ENCODE results near the gene BRI3. TPM values are rescaled to one million over a fixed set of nuclear protein-coding genes. Genes with fewer than 3 reads are reported as not detected.

The BRI3 gene
- total and polyA plus RNA-seq, 2 of the 8 experiments (the other 6 are each of a cell fraction or from before 2014, with no cell fraction given) = 77.5 to 93.4 TPM

GRCh38 chr7:98297626-98298286 is 16.3 kb downstream of the BRI3 start:
- H3K56ac ChIP-seq (replicated peaks; ENCODE audit: insufficient read length, low read depth, low read length) = no peak overlapping the region
- no peak overlapping the region for H2AFZ ChIP-seq (ENCODE audit: low read length)
- no peaks in the 10 kb centered on the region for H3K23me2 ChIP-seq (ENCODE audit: low read depth, low read length)
- POLR2A ChIA-PET (ENCODE audit: partially characterized antibody) = interaction anchor here (1.1 to 1.7 kb wide), 3 partner anchors 10 to 103 kb away, joined by 3 to 5 read pairs (median 5); partner anchors contain the start of gene BAIAP2L1
- H2BK120ac ChIP-seq (replicated peaks; ENCODE audit: low read depth, low read length) = no peak overlapping the region
- no peak overlapping the region for H2BK12ac ChIP-seq (ENCODE audit: low read depth, low read length)
- H3K27ac ChIP-seq (ENCODE audit: low read depth, low read length) = no peak overlapping the region
- TF ChIP-seq CBX8 (IDR thresholded peaks at IDR 0.05; ENCODE audit: borderline replicate concordance, low read depth, low read length) = no peak
- TF ChIP-seq ASH2L (IDR thresholded peaks at IDR 0.05; ENCODE audit: low read length) = no peak
- no peak for TF ChIP-seq EZH2 (IDR thresholded peaks at IDR 0.05; ENCODE audit: low read depth, low read length, severe bottlenecking)
- TF ChIP-seq JUND (IDR thresholded peaks at IDR 0.05; ENCODE audit: low read length) = no peak
- no peak for TF ChIP-seq CTBP2 (IDR thresholded peaks at IDR 0.05; ENCODE audit: borderline replicate concordance, insufficient read depth, insufficient read length, low read length)
- TF ChIP-seq NRF1 (IDR thresholded peaks at IDR 0.05; ENCODE audit: low read depth, low read length) = no peak
- no peak for TF ChIP-seq SIX5 (IDR thresholded peaks at IDR 0.05; ENCODE audit: low read depth, low read length)
- TF ChIP-seq, protein P1, sequence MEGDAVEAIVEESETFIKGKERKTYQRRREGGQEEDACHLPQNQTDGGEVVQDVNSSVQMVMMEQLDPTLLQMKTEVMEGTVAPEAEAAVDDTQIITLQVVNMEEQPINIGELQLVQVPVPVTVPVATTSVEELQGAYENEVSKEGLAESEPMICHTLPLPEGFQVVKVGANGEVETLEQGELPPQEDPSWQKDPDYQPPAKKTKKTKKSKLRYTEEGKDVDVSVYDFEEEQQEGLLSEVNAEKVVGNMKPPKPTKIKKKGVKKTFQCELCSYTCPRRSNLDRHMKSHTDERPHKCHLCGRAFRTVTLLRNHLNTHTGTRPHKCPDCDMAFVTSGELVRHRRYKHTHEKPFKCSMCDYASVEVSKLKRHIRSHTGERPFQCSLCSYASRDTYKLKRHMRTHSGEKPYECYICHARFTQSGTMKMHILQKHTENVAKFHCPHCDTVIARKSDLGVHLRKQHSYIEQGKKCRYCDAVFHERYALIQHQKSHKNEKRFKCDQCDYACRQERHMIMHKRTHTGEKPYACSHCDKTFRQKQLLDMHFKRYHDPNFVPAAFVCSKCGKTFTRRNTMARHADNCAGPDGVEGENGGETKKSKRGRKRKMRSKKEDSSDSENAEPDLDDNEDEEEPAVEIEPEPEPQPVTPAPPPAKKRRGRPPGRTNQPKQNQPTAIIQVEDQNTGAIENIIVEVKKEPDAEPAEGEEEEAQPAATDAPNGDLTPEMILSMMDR (IDR thresholded peaks at IDR 0.05; ENCODE audit: control extremely low read depth in 1 of 3, insufficient read depth in 1 of 3, low read depth in 1 of 3, low read length in 3 of 3) = no peak
- no peak for TF ChIP-seq RFX5 (IDR thresholded peaks at IDR 0.05; ENCODE audit: borderline replicate concordance, low read depth, low read length)
- no peak overlapping the region for H3K18ac ChIP-seq (ENCODE audit: extremely low read depth, low read length)
- H3K14ac ChIP-seq (ENCODE audit: insufficient read length) = no peak overlapping the region
- peaks cover 7 to 21% of the 10 kb centered on the region in 2 experiments for H4K20me1 ChIP-seq (replicated peaks in 1 of 2; ENCODE audit: control insufficient read depth in 1 of 2, insufficient read depth in 2 of 2, low read length in 2 of 2)
- peaks cover 0 to 10% (median 3%) of the 10 kb centered on the region in 4 experiments; a peak in 5 of 7 replicates for H3K4me1 ChIP-seq (replicated peaks in 1 of 4; ENCODE audit: control insufficient read depth in 3 of 4, insufficient read depth in 4 of 4, low read length in 3 of 4)
- WGBS, 2 experiments (ENCODE audit: extremely low coverage in 1 of 2, insufficient coverage in 1 of 2, insufficient read length in 1 of 2, insufficient replicate concordance in 2 of 2, low coverage in 1 of 2, low lambda C conversion rate in 2 of 2, missing lambda C conversion rate in 1 of 2) = 87% methylated on average over 21 of the region's 21 CpGs; no CpG with 5 or more reads in 1 of the 2 experiments
- no peak overlapping the region for H3K9ac ChIP-seq (replicated peaks in 1 of 4; ENCODE audit: extremely low read depth in 1 of 4, low read depth in 3 of 4, low read length in 3 of 4)
- DNase-seq (ENCODE audit: low read depth in 1 of 2, low spot score in 2 of 2) = no peak
- H3K27me3 ChIP-seq (replicated peaks in 1 of 4; ENCODE audit: control insufficient read depth in 3 of 4, extremely low read depth in 1 of 4, insufficient read depth in 3 of 4, low read length in 3 of 4) = no peaks in the 10 kb centered on the region
- no peak for FAIRE-seq
- H2BK20ac ChIP-seq (ENCODE audit: low read length) = no peak overlapping the region
- no peak overlapping the region for H2BK15ac ChIP-seq (ENCODE audit: low read length)
- peaks cover 8 to 24% (median 12%) of the 10 kb centered on the region in 4 experiments; a peak in 7 of 8 replicates for H3K36me3 ChIP-seq (ENCODE audit: control insufficient read depth in 2 of 4, insufficient read depth in 4 of 4, low read length in 3 of 4)
- H3K4me2 ChIP-seq (ENCODE audit: insufficient read depth in 1 of 2, low read depth in 2 of 2, low read length in 2 of 2) = no peak overlapping the region
- H3K4me3 ChIP-seq (ENCODE audit: extremely low read depth in 1 of 4, insufficient read depth in 2 of 4, low read depth in 3 of 4, low read length in 4 of 4) = no peak overlapping the region
- no peak overlapping the region for H4K8ac ChIP-seq (ENCODE audit: extremely low read depth, insufficient read depth, low read length)
- no peak overlapping the region for H2BK5ac ChIP-seq (ENCODE audit: low read depth, low read length)
- no peak overlapping the region for H4K91ac ChIP-seq (replicated peaks; ENCODE audit: insufficient read length, low read length)
- no peak overlapping the region for H2AK5ac ChIP-seq (ENCODE audit: low read depth, low read length)
- H3K9me3 ChIP-seq (ENCODE audit: insufficient read depth in 2 of 2, low read depth in 1 of 2, low read length in 1 of 2) = no peaks in the 10 kb centered on the region
- H3K79me2 ChIP-seq (ENCODE audit: control insufficient read depth in 1 of 2, insufficient read depth in 2 of 2, low read length in 2 of 2) = no peaks in the 10 kb centered on the region
- no peak overlapping the region for H4K5ac ChIP-seq (ENCODE audit: insufficient read length, low read depth, low read length)
- no peak overlapping the region for H3K4ac ChIP-seq (replicated peaks; ENCODE audit: insufficient read length, low read depth, low read length)
- no peak overlapping the region for H3K23ac ChIP-seq (ENCODE audit: insufficient read length)
- CTCF ChIA-PET (ENCODE audit: partially characterized antibody) = interaction anchor here (0.6 to 8.1 kb wide), 4 partner anchors 64 to 129 kb away, joined by 3 to 57 read pairs (median 4); partner anchors contain the start of gene BAIAP2L1
- 0 out of 2 replicates have a peak, but pooled peaks cover 3% of the 10 kb centered on the region for H3K79me1 ChIP-seq (ENCODE audit: low read depth, low read length)
